CD4-positive, alpha-beta T cell (primary cell): Measurements from ENCODE around the gene TOGARAM2. TPM values are rescaled to one million over a fixed set of nuclear protein-coding genes. Genes with fewer than 3 reads are reported as not detected.

ENCODE experiments used
- ATAC-seq: fragments of 200-7000 bp; cut with Tn5 transposase; one replicate; pipeline ENCODE4 v1.10.0; 2022; ENCODE audit warnings: mild to moderate bottlenecking; ENCODE audit not compliant: poor library complexity
- CTCF ChIA-PET: fragments of 350-600 bp; sonication (Branson Sonifier 250); formaldehyde crosslinking; loops from one replicate; lab custom pipeline; 2021; ENCODE audit warnings: antibody characterized with exemption, inconsistent platforms; lab: Charles Lee
- POLR2A ChIA-PET: fragments of 350-600 bp; sonication (Branson Sonifier 250); formaldehyde crosslinking; loops from one replicate; lab custom pipeline; 2021; ENCODE audit warnings: antibody characterized with exemption, inconsistent platforms; lab: Charles Lee
- DNase-seq, 14 experiments: peaks; one replicate each; pipeline ENCODE4 v3.0.0-alpha.2; 2013 to 2020; ENCODE audit warnings: mixed read lengths in 2 of 14
- H3K27ac ChIP-seq, 2 donors: one replicate each; pipeline versions ENCODE4 v1.5.1 to v1.7.0; 2013; ENCODE audit warnings: low read length in 2 of 2, low read depth in 1 of 2, mild to moderate bottlenecking in 1 of 2
- H3K27me3 ChIP-seq, 2 experiments: 1 replicate in 1 of 2; 2 replicates in 1 of 2; pipeline versions ENCODE4 v1.6.1 to v1.7.0; 2013; ENCODE audit warnings: low read length in 2 of 2, control low read depth in 1 of 2, mild to moderate bottlenecking in 1 of 2, moderate library complexity in 1 of 2; ENCODE audit not compliant: insufficient read depth in 2 of 2, control insufficient read depth in 1 of 2
- H3K36me3 ChIP-seq: one replicate; pipeline ENCODE4 v1.6.1; 2013; ENCODE audit warnings: low read length, control low read depth; ENCODE audit not compliant: insufficient read depth
- H3K4me1 ChIP-seq: one replicate; pipeline ENCODE4 v1.6.1; 2013; ENCODE audit warnings: low read length, control low read depth; ENCODE audit not compliant: insufficient read depth
- H3K4me3 ChIP-seq: one replicate; pipeline ENCODE4 v1.5.1; 2013; ENCODE audit warnings: mild to moderate bottlenecking, low read length, moderate library complexity
- H3K9me3 ChIP-seq, 2 experiments: 1 replicate in 1 of 2; 2 replicates in 1 of 2; pipeline versions ENCODE4 v1.6.1 to v1.7.0; 2013; ENCODE audit warnings: low read length in 2 of 2, mild to moderate bottlenecking in 2 of 2, control low read depth in 1 of 2, moderate library complexity in 1 of 2; ENCODE audit not compliant: control insufficient read depth in 1 of 2, insufficient read depth in 1 of 2
- H3K27ac Mint-ChIP-seq: one replicate; pipeline ENCODE4 v1.8.0; 2020; ENCODE audit warnings: mixed read lengths
- H3K27me3 Mint-ChIP-seq: one replicate; pipeline ENCODE4 v1.8.0; 2021; ENCODE audit warnings: mixed read lengths
- H3K36me3 Mint-ChIP-seq: one replicate; pipeline ENCODE4 v1.8.0; 2021; ENCODE audit warnings: low read depth, mixed read lengths
- H3K4me1 Mint-ChIP-seq: one replicate; pipeline ENCODE4 v1.8.0; 2021; ENCODE audit warnings: low read depth, mixed read lengths
- H3K4me3 Mint-ChIP-seq: one replicate; pipeline ENCODE4 v1.8.0; 2020; ENCODE audit warnings: mild to moderate bottlenecking, mixed read lengths
- H3K9me3 Mint-ChIP-seq: one replicate; pipeline ENCODE4 v1.8.0; 2020; ENCODE audit warnings: mixed read lengths
- CTCF ChIP-seq: fragments of 200-600 bp; IDR thresholded peaks from one replicate; pipeline ENCODE4 v1.8.0; 2022; ENCODE audit warnings: antibody characterized with exemption, mild to moderate bottlenecking
- intact Hi-C, 2 experiments: fragments of 100-400 bp; cut with DNase I in 1 of 2; cut with micrococcal nuclease in 1 of 2; formaldehyde crosslinking; loops; one replicate each; pipeline versions ENCODE4 v1.15.1 to v1.9.0; 2023 to 2025; cut with DNase I, micrococcal nuclease
- total RNA-seq, 174 experiments: library from RNA in 2 of 174; stranded (reverse) in 2 of 174; gene quantifications; one replicate each; pipeline ENCODE4 v1.2.3 and lab custom pipeline; 2021 to 2026

TOGARAM2 gene
- total RNA-seq, 2 experiments from 2014 or later, result 2.0 to 2.3 TPM

- ChIA-PET POLR2A (no interaction called here), CTCF (no interaction called here)
- Mint-ChIP-seq H3K9me3 (no peaks in the 10 kb centered on the region), H3K36me3 (no peaks in the 10 kb centered on the region), H3K27ac (no peak overlapping the region), H3K4me1 (no peaks in the 10 kb centered on the region), H3K27me3 (no peaks in the 10 kb centered on the region), H3K4me3 (no peak overlapping the region)
- no peak for ATAC-seq
- Histone ChIP-seq H3K36me3 (no peaks in the 10 kb centered on the region), H3K4me1 (no peaks in the 10 kb centered on the region), H3K27me3 (no peaks in the 10 kb centered on the region), H3K27ac (no peak overlapping the region), H3K9me3 (no peaks in the 10 kb centered on the region), H3K4me3 (no peak overlapping the region)
- intact Hi-C loops, result no loop called here
- no peak for DNase-seq
- TF ChIP-seq CTCF, result no peak
Measured at GRCh38 chr2:29096969-29097368, 115.9 kb downstream of the TOGARAM2 start.

- H3K4me3 Mint-ChIP-seq, result no peak overlapping the region
- Histone ChIP-seq H3K36me3 (no peaks in the 10 kb centered on the region), H3K4me3 (no peak overlapping the region), H3K9me3 (no peaks in the 10 kb centered on the region), H3K4me1 (no peaks in the 10 kb centered on the region), H3K27ac (no peak overlapping the region), H3K27me3 (no peaks in the 10 kb centered on the region)
- POLR2A ChIA-PET, result no interaction called here
- no peaks in the 10 kb centered on the region for H3K4me1 Mint-ChIP-seq
- CTCF ChIA-PET, result no interaction called here
- H3K9me3 Mint-ChIP-seq, result no peaks in the 10 kb centered on the region
- intact Hi-C loops, result no loop called here
- DNase-seq (no peak), ATAC-seq (no peak)
- H3K27me3 Mint-ChIP-seq, result no peaks in the 10 kb centered on the region
- no peaks in the 10 kb centered on the region for H3K36me3 Mint-ChIP-seq
- no peak for TF ChIP-seq CTCF
- H3K27ac Mint-ChIP-seq, result no peak overlapping the region
Measured at GRCh38 chr2:29097569-29097968, 116.5 kb downstream of the TOGARAM2 start.

GRCh38 chr2:29100564-29100963, 119.5 kb downstream of the TOGARAM2 start:
- Mint-ChIP-seq H3K9me3 (no peaks in the 10 kb centered on the region), H3K4me1 (no peaks in the 10 kb centered on the region), H3K27me3 (no peaks in the 10 kb centered on the region), H3K36me3 (no peaks in the 10 kb centered on the region), H3K27ac (no peak overlapping the region), H3K4me3 (no peak overlapping the region)
- ChIA-PET CTCF (no interaction called here), POLR2A (no interaction called here)
- intact Hi-C loops, result no loop called here
- TF ChIP-seq CTCF, result no peak
- Histone ChIP-seq H3K4me3 (no peak overlapping the region), H3K36me3 (no peaks in the 10 kb centered on the region), H3K4me1 (no peaks in the 10 kb centered on the region), H3K27ac (no peak overlapping the region), H3K9me3 (no peaks in the 10 kb centered on the region), H3K27me3 (no peaks in the 10 kb centered on the region)
- DNase-seq (no peak), ATAC-seq (no peak)

Other genes starting within 250 kb of the TOGARAM2 start
- 100 to 1,000 TPM; 290 to 304 TPM for gene PPP1CB, start 229.5 kb upstream of the TOGARAM2 start, total RNA-seq
- gene SPDYA, start 170.5 kb upstream of the TOGARAM2 start, total RNA-seq, result 10 to 100 TPM; 12.7 to 12.8 TPM
- gene TRMT61B, start 111.0 kb upstream of the TOGARAM2 start, total RNA-seq, result 10 to 100 TPM; 18.7 to 20.8 TPM
- gene WDR43, start 86.6 kb upstream of the TOGARAM2 start, total RNA-seq, result 10 to 100 TPM; 62.4 to 73.2 TPM
- not detected for gene PCARE, start 93.2 kb downstream of the TOGARAM2 start, total RNA-seq
- 10 to 100 TPM; 36.8 to 39.4 TPM for gene CLIP4, start 134.1 kb downstream of the TOGARAM2 start, total RNA-seq